ENCODE data around the gene KCNIP4. TPM values are rescaled to one million over a fixed set of nuclear protein-coding genes. Genes with fewer than 3 reads are reported as not detected.

Gene KCNIP4
- total RNA-seq, 1 donor from 2014 or later, result 0.17 TPM

DNA sequence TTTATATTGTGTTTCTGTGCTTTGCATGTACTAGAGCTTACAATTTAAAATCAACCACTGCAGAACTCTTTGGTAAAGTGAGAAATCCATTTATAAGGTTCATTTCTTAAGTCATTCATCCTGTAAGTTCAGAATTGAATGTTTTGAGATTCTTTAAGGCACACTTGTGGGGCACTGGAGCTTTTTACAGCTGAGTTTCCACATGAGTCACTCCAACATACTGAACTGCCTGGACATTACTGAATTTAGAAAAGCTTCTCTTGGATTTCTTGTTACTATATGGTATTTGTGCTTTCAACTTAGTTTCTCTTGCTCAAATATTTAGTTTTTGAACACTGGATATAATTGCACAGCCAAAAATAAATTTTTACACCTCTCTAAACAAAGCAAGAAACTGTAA is 1022.0 kb downstream of the KCNIP4 start:
- H3K4me3 ChIP-seq (ENCODE audit: low read depth, low read length), result no peak overlapping the region
- TF ChIP-seq, protein P1, sequence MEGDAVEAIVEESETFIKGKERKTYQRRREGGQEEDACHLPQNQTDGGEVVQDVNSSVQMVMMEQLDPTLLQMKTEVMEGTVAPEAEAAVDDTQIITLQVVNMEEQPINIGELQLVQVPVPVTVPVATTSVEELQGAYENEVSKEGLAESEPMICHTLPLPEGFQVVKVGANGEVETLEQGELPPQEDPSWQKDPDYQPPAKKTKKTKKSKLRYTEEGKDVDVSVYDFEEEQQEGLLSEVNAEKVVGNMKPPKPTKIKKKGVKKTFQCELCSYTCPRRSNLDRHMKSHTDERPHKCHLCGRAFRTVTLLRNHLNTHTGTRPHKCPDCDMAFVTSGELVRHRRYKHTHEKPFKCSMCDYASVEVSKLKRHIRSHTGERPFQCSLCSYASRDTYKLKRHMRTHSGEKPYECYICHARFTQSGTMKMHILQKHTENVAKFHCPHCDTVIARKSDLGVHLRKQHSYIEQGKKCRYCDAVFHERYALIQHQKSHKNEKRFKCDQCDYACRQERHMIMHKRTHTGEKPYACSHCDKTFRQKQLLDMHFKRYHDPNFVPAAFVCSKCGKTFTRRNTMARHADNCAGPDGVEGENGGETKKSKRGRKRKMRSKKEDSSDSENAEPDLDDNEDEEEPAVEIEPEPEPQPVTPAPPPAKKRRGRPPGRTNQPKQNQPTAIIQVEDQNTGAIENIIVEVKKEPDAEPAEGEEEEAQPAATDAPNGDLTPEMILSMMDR (conservative IDR thresholded peaks at IDR 0.05; ENCODE audit: low read depth, low read length), result no peak
- DNase-seq (ENCODE audit: low read depth), result no peak

DNA sequence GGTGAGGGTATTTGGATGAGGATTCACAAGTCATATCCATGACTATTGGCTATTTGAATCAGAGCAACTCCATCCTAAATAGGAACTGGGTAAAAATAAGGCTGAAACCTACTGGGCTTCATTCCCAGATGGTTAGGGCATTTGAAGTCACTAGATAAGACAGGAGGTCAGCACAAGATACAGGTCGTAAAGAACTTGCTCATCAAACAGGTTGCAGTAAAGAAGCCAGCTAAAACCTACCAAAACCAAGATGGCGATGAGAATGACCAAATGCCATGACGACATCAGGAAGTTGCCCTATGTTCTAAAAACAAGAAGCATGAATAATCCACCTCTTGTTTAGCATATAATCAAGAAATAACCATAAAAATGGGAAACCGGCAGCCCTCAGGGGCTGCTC is 1023.4 kb downstream of the KCNIP4 start:
- no peak for DNase-seq (ENCODE audit: low read depth)
- H3K4me3 ChIP-seq (ENCODE audit: low read depth, low read length), result no peak overlapping the region
- TF ChIP-seq, protein P1 (conservative IDR thresholded peaks at IDR 0.05; ENCODE audit: low read depth, low read length), result no peak

DNA sequence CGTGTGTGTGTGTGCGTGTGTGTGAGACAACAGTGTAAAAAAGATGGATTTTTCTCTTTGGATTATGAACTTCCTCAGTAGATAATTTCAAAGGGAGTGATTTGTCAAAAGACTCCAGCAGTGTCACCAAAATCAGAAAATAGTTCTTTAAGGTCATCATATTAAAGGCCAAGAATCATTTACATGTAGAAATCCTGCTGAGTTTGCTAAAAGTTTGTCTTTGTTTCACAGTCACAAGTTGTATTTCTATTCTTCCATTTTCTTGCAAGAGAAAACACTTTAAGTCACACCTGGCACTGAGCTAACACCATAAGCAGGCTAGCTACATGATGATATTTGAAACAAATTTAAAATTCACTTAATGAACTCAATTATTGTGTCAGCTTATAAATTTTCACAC is 1025.6 kb downstream of the KCNIP4 start:
- H3K4me3 ChIP-seq (ENCODE audit: low read depth, low read length), result no peak overlapping the region
- DNase-seq (ENCODE audit: low read depth), result no peak
- TF ChIP-seq, protein P1 (conservative IDR thresholded peaks at IDR 0.05; ENCODE audit: low read depth, low read length), result no peak

DNA sequence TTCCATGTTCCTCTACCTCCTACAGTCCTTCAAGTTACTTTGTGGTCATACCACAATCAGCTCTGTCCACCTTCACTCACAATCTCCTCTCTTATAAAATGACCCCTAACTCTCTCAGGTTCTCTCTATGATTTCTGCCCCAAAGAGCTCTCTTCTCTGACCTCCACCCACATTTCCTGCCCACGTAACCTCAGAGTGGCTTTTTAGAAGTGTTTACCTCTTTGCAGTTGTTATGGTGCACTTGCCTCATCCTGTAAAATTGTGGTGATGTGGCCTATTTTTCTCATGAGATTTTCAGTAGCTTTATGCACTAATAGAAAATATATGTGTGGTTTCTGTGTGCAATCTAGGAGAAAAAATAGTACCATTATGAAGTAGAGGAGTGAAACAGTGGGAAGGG is 1032.5 kb downstream of the KCNIP4 start:
- TF ChIP-seq, protein P1 (conservative IDR thresholded peaks at IDR 0.05; ENCODE audit: low read depth, low read length), result no peak
- no peak for DNase-seq (ENCODE audit: low read depth)
- H3K4me3 ChIP-seq (ENCODE audit: low read depth, low read length), result no peak overlapping the region

DNA sequence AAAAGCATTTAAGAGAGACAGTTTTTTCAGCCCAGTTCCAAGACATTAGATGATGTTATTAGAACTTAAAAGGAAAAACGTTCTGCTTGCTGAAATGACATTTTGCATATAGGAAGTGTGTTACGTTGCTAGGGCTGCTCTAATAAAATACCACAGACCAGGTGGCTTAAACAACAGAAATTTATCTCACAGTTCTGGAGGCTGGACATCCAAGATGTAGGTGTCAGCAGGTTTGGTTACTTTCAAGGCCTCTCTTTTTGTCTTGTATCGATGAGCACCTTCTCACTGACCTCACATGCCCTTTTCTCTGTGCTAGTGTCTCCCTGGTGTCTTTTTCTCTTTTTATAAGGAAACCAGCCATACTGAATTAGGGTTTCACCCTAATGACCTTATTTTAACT is 1043.6 kb downstream of the KCNIP4 start:
- no peak overlapping the region for H3K4me3 ChIP-seq (ENCODE audit: low read depth, low read length)
- TF ChIP-seq, protein P1 (conservative IDR thresholded peaks at IDR 0.05; ENCODE audit: low read depth, low read length), result no peak
- DNase-seq (ENCODE audit: low read depth), result no peak

DNA sequence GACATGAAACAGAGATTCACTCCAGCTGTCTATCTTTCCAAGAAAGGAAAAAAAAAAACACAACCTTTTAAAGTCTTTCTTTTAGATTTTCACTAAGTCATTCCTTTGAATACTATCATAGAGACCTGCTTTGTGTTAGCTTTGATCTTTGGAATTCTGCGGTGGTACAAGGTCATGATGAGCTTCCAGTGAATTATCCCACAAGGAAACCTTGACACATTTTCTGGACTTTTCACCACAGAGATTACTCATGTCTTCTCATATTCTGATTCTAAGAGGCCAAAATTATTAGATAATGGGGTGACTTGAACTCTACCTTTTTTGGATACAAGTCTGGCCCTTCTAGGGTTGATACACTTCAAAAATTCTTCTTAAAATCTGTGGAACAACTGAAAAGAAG is 1046.7 kb downstream of the KCNIP4 start:
- DNase-seq (ENCODE audit: low read depth), result no peak
- TF ChIP-seq, protein P1 (conservative IDR thresholded peaks at IDR 0.05; ENCODE audit: low read depth, low read length), result no peak
- H3K4me3 ChIP-seq (ENCODE audit: low read depth, low read length), result no peak overlapping the region

DNA sequence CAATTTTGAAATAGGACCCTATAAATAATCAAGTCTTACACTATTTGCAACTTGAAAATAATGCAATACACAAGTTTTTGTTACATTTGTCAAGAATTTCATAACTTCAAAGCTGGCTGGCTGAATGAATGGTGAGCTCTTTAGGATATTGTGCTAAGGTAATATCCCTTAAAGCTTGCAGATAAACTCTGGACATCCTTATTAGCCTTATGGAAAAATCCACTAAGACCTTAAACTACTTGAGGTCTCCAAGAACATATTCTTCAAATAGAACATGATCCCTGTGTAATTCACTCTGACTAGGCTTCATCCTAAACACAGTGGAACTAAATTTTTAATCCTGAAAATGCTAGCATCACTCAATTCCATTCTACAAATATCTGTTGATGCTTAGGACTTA is 1049.0 kb downstream of the KCNIP4 start:
- no peak for DNase-seq (ENCODE audit: low read depth)
- TF ChIP-seq, protein P1 (conservative IDR thresholded peaks at IDR 0.05; ENCODE audit: low read depth, low read length), result no peak

More for the DNA sequence above, 1049.0 kb downstream of the KCNIP4 start:
- no peak overlapping the region for H3K4me3 ChIP-seq (ENCODE audit: low read depth, low read length)
